Measurements from ENCODE around the gene KRT71. TPM values are rescaled to one million over a fixed set of nuclear protein-coding genes. Genes with fewer than 3 reads are reported as not detected.

Gene KRT71
- total RNA-seq, 2 experiments from 2014 or later, result not detected

DNA sequence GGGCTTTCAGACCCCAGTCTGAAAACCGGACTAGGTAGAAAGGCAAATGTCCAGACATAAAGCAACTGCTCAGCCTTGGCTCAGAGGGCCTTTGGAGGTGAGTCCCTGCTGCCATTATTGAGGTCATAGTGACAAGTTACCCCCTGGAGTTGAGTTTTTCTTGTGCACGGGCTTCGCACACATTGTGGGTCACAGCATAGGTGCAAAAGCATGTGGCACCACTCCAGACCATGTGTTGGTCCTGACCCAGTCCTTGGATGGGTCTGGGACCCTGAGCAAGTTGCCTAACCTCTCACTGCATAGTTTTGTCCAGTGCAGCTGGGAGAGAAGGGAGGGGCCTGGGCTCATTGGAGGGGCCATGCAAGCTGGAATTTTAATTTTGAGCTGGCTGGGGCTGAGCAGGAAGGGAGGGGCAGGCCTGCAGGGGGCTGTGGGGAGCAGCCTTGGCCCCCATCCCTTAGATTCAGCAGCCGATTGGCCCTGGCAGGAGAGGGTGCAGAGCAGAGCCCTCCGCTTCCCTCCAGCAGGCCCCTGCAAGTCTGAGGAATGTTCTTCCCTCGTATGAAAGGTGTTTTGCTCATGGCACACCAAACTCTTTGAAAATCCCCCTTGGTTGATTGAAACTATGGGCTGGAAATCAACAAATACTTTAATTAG, 28.6 kb downstream of the KRT71 start:
- H3K27me3 Mint-ChIP-seq, result peaks cover 4% of the 10 kb centered on the region

DNA sequence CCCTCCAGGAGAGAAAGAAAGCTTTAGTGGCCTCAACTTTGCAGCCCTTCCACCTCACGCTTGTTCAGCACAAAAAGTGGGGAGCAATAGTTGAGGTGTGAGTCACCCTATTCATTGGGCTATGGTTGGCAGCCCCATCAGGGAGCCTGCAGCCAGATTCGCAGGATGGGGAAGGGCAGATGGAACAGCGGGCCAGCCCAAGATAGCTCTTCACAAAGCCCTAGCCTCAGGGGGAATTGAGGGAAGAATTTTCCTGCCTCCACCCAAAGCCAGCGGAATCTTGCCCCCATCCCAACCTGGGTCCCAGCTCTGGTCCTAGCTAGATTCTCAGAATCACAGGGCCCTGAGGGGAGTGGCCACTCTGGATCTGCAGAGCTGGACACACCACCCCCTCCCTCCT, 29.1 kb downstream of the KRT71 start:
- Mint-ChIP-seq H3K27ac (no peak overlapping the region), H3K27me3 (peaks cover 4% of the 10 kb centered on the region), H3K36me3 (no peaks in the 10 kb centered on the region), H3K4me1 (peaks cover 6% of the 10 kb centered on the region), H3K4me3 (no peak overlapping the region), H3K9me3 (no peaks in the 10 kb centered on the region)
- DNase-seq, result no peak

More for the DNA sequence above, 28.6 kb downstream of the KRT71 start:
- Mint-ChIP-seq H3K27ac (no peak overlapping the region), H3K4me1 (peaks cover 6% of the 10 kb centered on the region), H3K4me3 (no peak overlapping the region), H3K9me3 (no peaks in the 10 kb centered on the region), H3K36me3 (no peaks in the 10 kb centered on the region)
- DNase-seq, result no peak

DNA sequence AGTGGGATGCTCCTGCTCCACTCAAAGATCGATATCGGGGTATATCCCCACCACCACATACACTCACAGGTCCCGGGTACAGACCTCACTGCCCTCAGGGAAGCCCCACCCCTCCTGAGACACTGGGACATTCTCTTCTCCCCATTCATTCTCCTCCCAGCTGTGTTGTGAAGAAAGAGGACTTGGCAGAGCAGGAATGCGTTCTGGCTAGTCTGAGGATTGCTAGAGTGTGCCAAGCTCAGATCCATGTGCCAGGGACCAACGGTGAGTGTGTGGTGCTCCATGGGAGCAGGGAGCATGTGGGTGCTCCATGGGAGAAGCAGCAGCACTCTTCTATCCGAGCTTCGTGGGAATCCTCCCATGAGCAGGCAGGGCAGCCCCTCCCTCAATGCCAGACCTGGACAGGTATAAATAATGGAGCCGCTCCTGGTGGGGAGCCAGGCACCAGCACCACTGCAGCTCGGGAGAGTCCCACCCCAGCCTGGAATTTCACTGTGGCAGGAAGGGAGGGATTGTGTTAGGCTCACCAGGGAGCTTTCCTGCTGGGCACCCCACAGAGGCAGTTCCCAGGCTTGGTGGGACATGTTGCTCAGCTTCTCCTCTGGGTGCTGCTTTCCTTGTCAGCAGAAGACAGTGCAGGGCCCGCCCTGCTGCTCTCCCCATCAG, 30.5 kb downstream of the KRT71 start:
- Mint-ChIP-seq H3K9me3 (no peaks in the 10 kb centered on the region), H3K27me3 (peaks cover 4% of the 10 kb centered on the region), H3K27ac (no peak overlapping the region), H3K4me1 (peaks cover 6% of the 10 kb centered on the region), H3K4me3 (no peak overlapping the region), H3K36me3 (no peaks in the 10 kb centered on the region)
- no peak for DNase-seq

DNA sequence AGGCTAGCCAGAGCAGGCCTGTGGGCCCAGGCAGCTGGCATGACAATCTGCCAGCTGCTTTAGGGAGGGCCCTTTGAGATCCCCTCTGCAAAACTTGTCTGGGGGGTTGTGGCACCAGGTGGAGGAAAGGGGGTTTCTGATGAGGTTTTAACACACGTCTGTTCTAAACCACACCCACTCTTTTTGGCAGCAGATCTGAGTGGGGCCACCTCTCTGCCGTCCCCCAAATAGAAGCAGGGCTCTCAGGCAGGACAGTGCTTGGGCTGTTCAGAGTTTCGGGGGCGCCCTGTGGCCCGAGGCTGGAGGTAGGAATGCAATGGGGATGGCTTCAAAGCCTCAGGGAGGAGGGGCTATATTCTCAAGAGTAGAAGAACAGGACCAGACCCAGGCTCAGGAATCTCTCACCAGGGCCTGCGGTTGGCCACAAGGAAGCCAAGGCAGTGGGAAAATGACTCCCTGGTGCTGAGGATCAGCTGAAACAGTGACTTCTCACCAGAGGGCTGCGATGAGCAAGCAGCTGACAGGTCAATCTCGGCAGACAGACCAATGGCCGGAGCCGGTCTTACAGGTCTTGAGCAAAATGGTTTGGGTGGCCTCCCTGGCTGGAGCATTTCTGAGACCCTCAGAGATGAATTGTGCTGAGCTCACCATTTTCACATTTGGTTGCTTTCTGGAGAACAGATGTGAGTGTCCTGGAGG, 31.2 kb downstream of the KRT71 start:
- Mint-ChIP-seq H3K27ac (no peak overlapping the region), H3K4me3 (no peak overlapping the region), H3K9me3 (no peaks in the 10 kb centered on the region), H3K4me1 (peaks cover 3% of the 10 kb centered on the region), H3K36me3 (no peaks in the 10 kb centered on the region), H3K27me3 (peaks cover 4% of the 10 kb centered on the region)
- DNase-seq, result no peak

DNA sequence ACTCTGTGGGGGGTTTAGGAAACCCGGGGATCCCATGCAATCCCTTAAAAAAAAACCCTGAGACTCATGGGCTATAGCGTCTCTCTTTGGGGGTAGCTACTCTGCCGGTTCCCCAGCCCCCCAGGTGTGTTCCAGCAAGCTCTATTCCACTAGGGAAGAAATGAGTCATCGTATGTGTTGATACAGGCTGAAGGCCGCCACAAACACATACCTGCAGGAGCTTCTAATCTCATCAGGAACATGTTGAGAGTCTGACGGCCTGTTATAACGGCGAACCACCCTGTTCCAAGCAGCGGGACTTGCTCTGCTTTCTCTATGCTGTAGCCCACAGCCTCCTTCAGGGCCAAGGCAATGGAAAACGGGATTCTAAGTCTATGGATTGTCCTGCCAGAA, 31.8 kb downstream of the KRT71 start:
- H3K4me1 Mint-ChIP-seq, result no peaks in the 10 kb centered on the region
- H3K9me3 Mint-ChIP-seq, result no peaks in the 10 kb centered on the region
- no peak overlapping the region for H3K4me3 Mint-ChIP-seq
- no peak for DNase-seq
- peaks cover 4% of the 10 kb centered on the region for H3K27me3 Mint-ChIP-seq
- H3K36me3 Mint-ChIP-seq, result no peaks in the 10 kb centered on the region
- H3K27ac Mint-ChIP-seq, result no peak overlapping the region

DNA sequence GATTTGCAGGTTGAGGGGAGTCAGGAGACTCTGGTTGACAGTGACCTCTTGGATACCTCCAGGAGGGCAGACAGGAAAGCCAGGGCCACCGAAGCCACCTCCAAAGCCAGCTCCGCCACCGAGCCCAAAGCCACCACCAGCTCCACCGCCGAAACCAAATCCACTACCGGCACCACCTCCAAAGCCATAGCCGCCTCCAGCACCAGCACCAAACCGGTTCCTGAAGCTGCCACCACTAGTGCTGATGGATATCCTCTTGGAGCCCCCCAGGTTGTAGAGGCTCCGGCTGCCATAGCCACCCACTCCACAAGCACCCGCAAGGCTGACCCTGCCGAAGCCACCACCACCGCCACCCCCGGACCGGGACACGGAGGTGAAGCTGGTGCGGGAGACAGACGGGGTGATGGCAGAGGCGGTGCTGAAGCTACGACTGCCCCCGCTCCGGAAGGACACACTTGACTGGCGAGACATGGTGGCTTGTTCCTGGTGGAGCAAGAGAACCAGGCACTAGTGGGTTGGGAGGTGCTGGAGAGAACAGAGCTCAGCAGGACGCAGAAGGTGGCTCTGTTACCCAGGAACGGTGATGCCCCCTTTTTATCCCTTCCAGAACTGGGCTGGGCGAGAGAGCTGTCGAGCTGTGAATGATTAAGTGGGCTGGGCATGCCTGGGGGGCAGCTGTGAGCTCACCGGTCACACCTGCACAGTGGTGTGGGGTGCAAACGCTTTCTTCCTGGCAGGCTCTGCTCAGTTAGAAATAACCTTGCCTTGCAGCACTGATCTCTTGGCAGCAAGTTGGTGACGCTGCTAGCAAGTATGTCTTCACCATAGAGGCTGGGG, 32.9 kb downstream of the KRT71 start, which contains the start of gene KRT5:
Gene KRT5 (minus strand): TSS at position 569 of the 837 bp plus-strand sequence. CDS start 98 bp downstream, at position 471.
- DNase-seq, result no peak
- no peak within 1 kb of the TSS for H3K27ac Mint-ChIP-seq
- no peaks in the 10 kb centered on the region for H3K4me1 Mint-ChIP-seq
- no peak within 1 kb of the TSS for H3K4me3 Mint-ChIP-seq
- peaks cover 4% of the 10 kb centered on the region for H3K27me3 Mint-ChIP-seq
- H3K9me3 Mint-ChIP-seq, result no peaks in the 10 kb centered on the region
- H3K36me3 Mint-ChIP-seq, result no peaks in the 10 kb centered on the region

DNA sequence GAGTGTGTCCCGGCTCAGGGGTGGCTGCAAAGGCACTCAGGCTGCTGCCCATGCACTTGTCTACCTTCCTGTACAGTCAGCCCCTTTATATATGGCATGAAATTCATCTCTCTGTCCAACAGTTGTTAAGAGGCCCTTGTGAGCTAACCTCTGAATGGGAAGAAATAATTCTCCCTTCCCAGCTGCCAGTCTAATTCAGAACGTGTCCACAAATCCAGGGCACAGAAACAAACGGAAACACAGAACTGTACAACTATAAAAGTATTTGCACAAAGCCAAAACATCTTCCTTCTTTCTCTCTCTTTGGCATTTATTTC, 33.6 kb downstream of the KRT71 start:
- Mint-ChIP-seq H3K27me3 (peaks cover 4% of the 10 kb centered on the region), H3K4me1 (no peaks in the 10 kb centered on the region), H3K9me3 (no peaks in the 10 kb centered on the region), H3K4me3 (no peak overlapping the region), H3K36me3 (no peaks in the 10 kb centered on the region), H3K27ac (no peak overlapping the region)
- no peak for DNase-seq

DNA sequence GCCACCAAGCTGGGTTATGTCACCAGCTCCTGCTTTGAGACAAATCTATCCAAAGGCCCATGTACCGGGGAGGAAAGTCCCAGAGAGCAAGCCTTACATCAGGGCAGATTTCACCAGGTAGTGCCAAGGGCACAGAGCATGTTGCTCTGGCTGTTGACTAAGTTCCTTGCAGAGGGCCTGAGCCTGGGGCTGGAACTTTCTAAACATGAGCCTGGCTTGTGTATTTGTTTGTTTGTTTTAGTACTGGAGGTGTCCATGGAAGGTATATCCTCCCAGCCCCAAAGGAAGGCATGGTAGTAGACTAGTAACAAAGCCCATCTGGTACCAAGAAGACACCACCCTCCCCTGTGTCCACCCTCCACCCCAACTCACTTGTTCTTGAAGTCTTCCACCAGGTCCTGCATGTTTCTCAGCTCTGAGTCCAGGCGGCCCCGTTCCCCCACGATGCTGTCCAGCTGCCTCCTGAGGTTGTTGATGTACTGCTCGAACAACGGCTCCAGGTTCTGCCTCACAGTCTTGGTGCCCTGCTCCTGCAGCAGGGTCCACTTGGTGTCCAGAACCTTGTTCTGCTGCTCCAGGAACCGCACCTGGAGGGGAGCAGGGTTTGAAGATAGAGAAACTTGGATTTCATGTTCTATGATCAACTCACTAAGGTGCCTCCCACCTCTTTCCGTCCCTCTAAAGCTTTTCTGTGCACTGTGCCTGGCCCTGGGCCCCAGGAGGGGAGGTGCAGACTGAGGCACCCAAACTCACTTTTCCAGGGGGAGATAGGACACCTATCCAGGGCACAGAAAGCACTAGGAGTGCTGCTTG, 34.2 kb downstream of the KRT71 start:
- Mint-ChIP-seq H3K4me3 (no peak overlapping the region), H3K4me1 (no peaks in the 10 kb centered on the region), H3K9me3 (no peaks in the 10 kb centered on the region), H3K36me3 (no peaks in the 10 kb centered on the region), H3K27ac (no peak overlapping the region), H3K27me3 (peaks cover 4% of the 10 kb centered on the region)
- DNase-seq, result no peak

DNA sequence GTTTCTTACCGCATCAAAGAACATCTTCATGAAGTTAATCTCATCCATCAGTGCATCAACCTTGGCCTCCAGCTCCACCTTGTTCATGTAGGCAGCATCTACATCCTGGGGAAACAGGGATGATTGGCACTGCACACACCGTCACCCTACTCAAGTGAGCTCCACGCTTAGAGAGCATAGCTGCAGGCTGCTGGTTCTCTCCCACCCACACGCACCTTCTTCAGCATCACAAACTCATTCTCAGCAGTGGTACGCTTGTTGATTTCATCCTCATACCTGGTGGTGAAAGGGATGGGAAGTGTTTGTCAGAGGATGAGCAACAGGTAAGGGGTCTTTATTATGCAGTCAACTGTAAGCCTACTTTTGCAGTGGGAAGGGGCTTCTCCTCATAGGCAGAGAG, 35.1 kb downstream of the KRT71 start:
- H3K36me3 Mint-ChIP-seq, result no peaks in the 10 kb centered on the region
- no peak for DNase-seq
- peaks cover 1% of the 10 kb centered on the region for H3K27me3 Mint-ChIP-seq
- H3K27ac Mint-ChIP-seq, result no peak overlapping the region
- H3K4me3 Mint-ChIP-seq, result no peak overlapping the region
- no peaks in the 10 kb centered on the region for H3K9me3 Mint-ChIP-seq
- H3K4me1 Mint-ChIP-seq, result no peaks in the 10 kb centered on the region

DNA sequence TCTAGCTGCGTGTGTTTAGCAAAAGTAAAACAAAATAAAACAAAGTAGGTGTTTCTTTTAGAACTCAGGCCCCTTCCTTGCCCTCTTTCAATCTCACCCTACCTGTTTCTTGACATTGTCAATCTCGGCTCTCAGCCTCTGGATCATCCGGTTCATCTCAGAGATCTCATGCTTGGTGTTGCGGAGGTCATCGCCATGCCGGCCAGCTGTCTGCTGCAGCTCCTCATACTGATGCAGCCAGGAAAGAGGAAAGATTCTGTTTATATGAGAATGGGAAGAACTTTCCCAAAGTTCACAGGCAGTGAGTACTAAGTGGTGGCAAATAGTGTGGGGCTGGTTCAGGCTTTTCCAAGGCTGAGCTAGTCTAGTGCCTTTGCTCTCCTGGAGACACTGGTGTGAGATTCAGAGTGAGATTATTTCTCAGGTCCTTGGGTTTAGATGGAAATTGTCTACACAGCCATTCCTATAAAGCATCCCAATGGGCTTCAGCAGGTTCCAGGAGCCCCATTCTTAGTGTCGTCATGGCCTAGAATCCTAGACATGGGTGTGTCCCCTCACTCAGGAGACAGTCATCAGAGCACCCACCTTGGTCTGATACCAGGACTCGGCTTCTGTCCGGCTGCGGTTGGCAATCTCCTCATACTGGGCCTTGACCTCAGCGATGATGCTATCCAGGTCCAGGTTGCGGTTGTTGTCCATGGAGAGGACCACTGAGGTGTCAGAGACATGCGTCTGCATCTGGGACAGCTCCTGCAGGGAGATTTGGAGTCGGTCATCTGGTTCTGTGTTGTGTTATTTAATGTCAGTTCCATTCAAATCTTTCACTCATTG, 35.7 kb downstream of the KRT71 start:
- no peaks in the 10 kb centered on the region for H3K36me3 Mint-ChIP-seq
- H3K9me3 Mint-ChIP-seq, result no peaks in the 10 kb centered on the region
- H3K27ac Mint-ChIP-seq, result no peak overlapping the region
- H3K4me3 Mint-ChIP-seq, result no peak overlapping the region
- DNase-seq, result no peak
- H3K4me1 Mint-ChIP-seq, result no peaks in the 10 kb centered on the region
- peaks cover 6% of the 10 kb centered on the region for H3K27me3 Mint-ChIP-seq

DNA sequence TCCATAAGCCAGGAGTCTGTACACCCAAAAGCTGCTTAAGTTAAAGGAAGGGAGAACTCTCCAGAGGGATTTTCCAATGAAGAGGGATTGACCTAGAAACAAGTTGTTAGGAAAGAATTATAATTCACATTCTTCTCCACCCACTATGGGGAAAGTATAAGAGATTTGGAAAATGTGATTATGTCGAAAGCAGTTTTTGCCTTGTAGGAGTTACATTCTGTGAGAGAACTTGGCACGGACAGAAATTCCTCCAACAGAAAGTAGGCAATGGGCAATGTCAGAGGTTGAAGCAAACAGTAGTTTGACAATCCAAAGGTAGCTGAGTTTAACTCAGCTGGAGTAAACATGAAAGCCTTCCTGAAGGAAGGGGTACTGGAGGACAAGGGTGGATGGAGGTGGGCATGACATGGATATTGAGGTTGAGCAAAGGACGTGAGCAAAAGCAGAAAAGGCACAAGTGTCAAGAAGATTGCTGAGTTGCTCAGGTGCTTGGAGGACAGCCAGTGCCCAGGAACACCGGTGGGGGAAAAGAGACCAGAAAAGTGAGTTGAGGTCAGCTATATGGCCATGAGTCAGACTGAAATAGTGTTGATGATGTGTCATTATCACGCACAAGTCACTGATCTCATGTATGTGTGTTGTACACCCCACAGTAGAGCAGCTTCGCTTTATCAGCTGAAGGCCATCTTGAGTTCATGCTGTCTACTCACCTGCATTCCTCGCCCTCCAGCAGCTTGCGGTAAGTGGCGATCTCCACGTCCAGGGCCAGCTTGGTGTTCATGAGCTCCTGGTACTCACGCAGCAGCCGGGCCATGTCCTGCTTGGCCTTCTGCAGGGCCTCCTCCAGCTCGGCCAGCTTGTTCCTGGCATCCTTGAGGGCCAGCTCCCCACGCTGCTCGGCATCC, 36.8 kb downstream of the KRT71 start:
- no peaks in the 10 kb centered on the region for H3K36me3 Mint-ChIP-seq

DNA sequence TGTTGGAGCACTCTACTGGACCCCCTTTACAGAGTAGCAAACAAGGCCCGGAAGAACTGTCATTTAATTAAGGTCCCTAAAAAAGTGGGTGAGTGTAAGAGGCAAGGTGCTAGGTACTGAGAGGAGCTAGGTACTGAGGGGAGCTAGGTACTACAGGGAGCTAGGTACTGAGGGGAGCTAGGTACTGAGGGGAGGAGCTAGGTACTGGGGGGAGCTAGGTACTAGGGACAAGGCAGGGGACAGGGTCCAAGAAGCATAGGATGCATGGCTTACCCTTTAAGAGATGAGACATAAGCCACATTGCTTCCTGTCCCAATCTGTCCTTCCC, 37.7 kb downstream of the KRT71 start:
- no peaks in the 10 kb centered on the region for H3K4me1 Mint-ChIP-seq
- no peak overlapping the region for H3K4me3 Mint-ChIP-seq
- H3K27ac Mint-ChIP-seq, result no peak overlapping the region
- peaks cover 10% of the 10 kb centered on the region for H3K27me3 Mint-ChIP-seq
- DNase-seq, result no peak
- no peaks in the 10 kb centered on the region for H3K36me3 Mint-ChIP-seq
- H3K9me3 Mint-ChIP-seq, result peaks cover 6% of the 10 kb centered on the region

More for the DNA sequence above, 36.8 kb downstream of the KRT71 start:
- DNase-seq, result no peak
- Mint-ChIP-seq H3K9me3 (peaks cover 5% of the 10 kb centered on the region), H3K4me1 (no peaks in the 10 kb centered on the region), H3K27ac (no peak overlapping the region), H3K4me3 (no peak overlapping the region), H3K27me3 (peaks cover 8% of the 10 kb centered on the region)
